GM12872 (cell line): ENCODE data around the gene LIN7B.

ENCODE experiments used
- TF ChIP-seq, protein P1 (sequence below): IDR thresholded peaks from 3 replicates; pipeline ENCODE4 v1.5.1; 2011; ENCODE audit warnings: low read depth, mild to moderate bottlenecking, low read length, moderate library complexity; ENCODE audit not compliant: insufficient read depth

LIN7B gene

DNA sequence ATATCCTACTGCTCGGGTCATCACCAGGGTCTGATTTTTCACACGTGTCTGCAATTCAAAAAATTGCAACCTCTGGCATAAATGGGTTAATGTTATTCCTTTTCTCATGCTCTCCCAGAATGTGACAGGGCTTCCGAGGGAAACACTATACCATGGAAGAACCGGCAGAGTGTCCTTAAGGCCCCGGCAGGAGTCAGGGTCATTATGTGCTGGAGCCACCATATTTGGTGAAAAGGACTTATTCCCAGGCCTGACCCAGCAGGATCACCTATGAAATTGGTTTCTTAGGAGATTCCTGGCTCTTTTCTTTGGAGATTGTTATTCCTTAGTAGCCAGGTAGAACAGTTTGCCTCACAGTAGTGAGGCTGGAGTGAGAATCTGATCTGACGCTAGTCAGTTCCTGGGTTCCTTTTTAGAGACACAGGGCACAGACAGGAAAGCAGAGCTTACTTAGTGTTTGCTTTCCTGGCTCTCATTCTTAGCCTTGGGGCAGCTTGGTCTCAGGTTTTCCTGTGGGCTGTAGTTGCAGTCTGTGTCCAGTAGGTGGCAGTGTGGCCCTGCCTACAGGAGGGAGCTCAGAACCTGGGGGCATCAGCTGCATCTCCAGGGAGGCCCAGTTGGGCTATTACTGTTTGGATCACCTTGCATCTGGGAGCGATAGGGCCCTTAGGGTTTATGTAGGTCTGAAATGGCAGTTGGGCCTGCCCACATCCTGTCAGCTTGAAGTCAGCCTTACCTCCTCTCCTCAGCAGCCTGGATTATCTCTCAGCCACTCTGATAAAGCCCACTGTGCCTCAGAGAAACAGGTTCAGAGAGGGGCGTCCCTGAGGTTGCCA, 16.5 kb upstream of the LIN7B start:
- TF ChIP-seq, protein P1, sequence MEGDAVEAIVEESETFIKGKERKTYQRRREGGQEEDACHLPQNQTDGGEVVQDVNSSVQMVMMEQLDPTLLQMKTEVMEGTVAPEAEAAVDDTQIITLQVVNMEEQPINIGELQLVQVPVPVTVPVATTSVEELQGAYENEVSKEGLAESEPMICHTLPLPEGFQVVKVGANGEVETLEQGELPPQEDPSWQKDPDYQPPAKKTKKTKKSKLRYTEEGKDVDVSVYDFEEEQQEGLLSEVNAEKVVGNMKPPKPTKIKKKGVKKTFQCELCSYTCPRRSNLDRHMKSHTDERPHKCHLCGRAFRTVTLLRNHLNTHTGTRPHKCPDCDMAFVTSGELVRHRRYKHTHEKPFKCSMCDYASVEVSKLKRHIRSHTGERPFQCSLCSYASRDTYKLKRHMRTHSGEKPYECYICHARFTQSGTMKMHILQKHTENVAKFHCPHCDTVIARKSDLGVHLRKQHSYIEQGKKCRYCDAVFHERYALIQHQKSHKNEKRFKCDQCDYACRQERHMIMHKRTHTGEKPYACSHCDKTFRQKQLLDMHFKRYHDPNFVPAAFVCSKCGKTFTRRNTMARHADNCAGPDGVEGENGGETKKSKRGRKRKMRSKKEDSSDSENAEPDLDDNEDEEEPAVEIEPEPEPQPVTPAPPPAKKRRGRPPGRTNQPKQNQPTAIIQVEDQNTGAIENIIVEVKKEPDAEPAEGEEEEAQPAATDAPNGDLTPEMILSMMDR = peak; percentile 100

GRCh38 chr19:49098795-49099194, 15.4 kb upstream of the LIN7B start:
- TF ChIP-seq, protein P1 = no peak

GRCh38 chr19:49101160-49101559, 13.0 kb upstream of the LIN7B start:
- TF ChIP-seq, protein P1 = no peak

- TF ChIP-seq, protein P1 = no peak
Measured at GRCh38 chr19:49102303-49102702, 11.9 kb upstream of the LIN7B start.

DNA sequence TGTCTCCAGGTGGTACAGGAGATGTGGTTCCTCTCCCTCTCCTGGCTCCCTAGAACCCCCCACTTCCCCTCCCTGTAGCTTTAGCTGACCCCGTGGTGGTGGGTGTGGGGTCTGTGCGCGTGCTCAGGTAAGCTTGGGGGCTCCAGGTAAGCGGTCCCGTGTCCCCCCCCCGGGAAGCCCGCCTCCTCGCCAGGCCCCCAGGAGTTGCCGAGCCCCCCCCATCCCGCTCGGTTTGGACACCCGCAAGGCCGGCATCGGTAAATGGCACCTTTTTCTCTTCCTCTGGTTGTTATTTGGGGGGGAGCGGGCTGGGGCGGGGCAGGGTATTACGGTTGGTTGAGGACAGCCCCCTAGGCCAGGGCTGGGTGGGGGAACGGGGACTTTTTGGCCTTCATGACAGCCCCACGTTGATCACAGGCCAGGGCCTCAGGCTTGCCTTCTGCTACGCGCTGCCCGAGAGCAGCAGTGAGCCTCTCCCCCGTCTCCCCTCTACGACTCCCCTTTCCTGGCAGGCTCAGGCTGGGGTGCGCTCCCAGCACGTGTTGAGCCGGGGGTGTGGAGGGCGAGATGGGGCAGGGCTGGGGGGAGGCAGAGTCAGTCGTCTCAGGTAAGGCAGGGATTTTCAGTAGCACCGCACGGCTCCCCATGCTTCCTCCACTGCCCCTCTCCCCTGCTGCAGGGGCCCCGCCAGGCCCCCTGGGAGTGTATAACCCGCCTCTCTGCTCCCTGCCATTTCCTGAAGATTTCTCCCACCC, 10.7 kb upstream of the LIN7B start:
- TF ChIP-seq, protein P1 = no peak

- TF ChIP-seq, protein P1 = no peak
Measured at GRCh38 chr19:49104229-49104864, 9.8 kb upstream of the LIN7B start.

GRCh38 chr19:49106648-49107135, 7.5 kb upstream of the LIN7B start:
- TF ChIP-seq, protein P1 = peak; percentile 91
